Measurements from ENCODE around the gene PCNT. TPM values are rescaled to one million over a fixed set of nuclear protein-coding genes. Genes with fewer than 3 reads are reported as not detected.

Gene PCNT
- total and polyA plus RNA-seq, 2 of the 8 experiments (the other 6 are each of a cell fraction or from before 2014, with no cell fraction given), result 9.9 to 45.1 TPM

- TF ChIP-seq, protein P1, sequence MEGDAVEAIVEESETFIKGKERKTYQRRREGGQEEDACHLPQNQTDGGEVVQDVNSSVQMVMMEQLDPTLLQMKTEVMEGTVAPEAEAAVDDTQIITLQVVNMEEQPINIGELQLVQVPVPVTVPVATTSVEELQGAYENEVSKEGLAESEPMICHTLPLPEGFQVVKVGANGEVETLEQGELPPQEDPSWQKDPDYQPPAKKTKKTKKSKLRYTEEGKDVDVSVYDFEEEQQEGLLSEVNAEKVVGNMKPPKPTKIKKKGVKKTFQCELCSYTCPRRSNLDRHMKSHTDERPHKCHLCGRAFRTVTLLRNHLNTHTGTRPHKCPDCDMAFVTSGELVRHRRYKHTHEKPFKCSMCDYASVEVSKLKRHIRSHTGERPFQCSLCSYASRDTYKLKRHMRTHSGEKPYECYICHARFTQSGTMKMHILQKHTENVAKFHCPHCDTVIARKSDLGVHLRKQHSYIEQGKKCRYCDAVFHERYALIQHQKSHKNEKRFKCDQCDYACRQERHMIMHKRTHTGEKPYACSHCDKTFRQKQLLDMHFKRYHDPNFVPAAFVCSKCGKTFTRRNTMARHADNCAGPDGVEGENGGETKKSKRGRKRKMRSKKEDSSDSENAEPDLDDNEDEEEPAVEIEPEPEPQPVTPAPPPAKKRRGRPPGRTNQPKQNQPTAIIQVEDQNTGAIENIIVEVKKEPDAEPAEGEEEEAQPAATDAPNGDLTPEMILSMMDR (IDR thresholded peaks at IDR 0.05; ENCODE audit: control extremely low read depth in 1 of 3, insufficient read depth in 1 of 3, low read depth in 1 of 3, low read length in 3 of 3), result no peak
- TF ChIP-seq YY1 (IDR thresholded peaks at IDR 0.05; ENCODE audit: low read depth, low read length) (no peak), BACH1 (IDR thresholded peaks at IDR 0.05; ENCODE audit: low read length) (no peak), ATF3 (IDR thresholded peaks at IDR 0.05; ENCODE audit: insufficient read depth, low read depth, low read length) (no peak), FOSL1 (IDR thresholded peaks at IDR 0.05; ENCODE audit: insufficient read depth, low read depth, low read length) (no peak), CTBP2 (IDR thresholded peaks at IDR 0.05; ENCODE audit: borderline replicate concordance, insufficient read depth, insufficient read length, low read length) (no peak), TAF7 (optimal IDR thresholded peaks at IDR 0.05; ENCODE audit: borderline replicate concordance, low read depth, low read length) (no peak)
These were observed 158.4 kb downstream of the PCNT start (continued) for GRCh38 chr21:46482225-46482845.
